GM21737 (cell line): ENCODE results near the gene P4HA2.

Experiments
- ATAC-seq: cut with Tn5 transposase; IDR thresholded peaks from one replicate; pipeline ENCODE4 v1.9.1; 2021; ENCODE audit warnings: mild to moderate bottlenecking, moderate library complexity; ENCODE audit not compliant: unreplicated experiment

P4HA2 gene

DNA sequence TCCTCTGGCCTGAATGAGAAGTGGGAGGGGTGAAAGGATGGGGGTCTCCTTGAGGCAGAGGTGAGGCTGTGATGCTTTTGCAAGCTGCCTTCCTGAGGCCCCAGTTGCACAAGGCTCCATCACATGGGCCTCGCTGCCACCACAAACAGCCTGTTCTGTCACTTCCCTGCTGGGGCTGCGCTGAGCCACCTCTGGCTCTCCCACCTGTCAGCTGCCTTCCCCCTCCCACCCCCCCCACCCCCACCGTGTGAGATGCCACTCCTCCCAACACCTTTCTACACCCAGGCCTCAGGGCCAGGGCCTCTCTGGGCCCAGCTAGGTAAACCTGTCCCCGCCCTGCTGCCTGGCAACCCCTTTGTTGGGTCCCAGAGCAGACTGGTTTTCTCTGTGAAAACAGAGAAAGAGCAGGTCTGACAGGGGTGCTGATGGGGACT is 25.4 kb upstream of the P4HA2 start:
- no peak for ATAC-seq

- ATAC-seq, result no peak
Measured at GRCh38 chr5:132251220-132251725, 23.6 kb upstream of the P4HA2 start.

- ATAC-seq, result no peak
Measured at GRCh38 chr5:132250547-132250946, 22.9 kb upstream of the P4HA2 start.

GRCh38 chr5:132246806-132247205 is 19.2 kb upstream of the P4HA2 start:
- no peak for ATAC-seq

DNA sequence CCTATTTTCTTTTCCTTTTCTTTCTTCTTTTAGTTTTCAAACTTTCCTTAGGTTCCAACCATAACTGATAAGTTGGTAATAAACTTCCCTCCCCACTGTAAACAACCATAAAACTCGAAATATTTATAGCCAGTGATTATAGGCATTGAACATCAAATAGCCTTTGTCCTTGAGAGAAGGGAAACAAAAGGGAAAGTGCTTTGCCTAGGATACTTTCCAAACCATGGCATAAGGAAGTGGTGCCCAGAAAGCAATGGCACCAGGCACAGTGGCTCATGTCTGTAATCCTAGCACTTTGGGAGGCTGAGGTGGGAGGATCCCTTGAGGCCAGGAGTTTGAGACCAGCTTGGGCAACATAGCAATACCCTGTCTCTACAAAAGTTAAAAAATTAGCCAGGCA is 17.9 kb upstream of the P4HA2 start:
- no peak for ATAC-seq

- ATAC-seq, result no peak
Measured at GRCh38 chr5:132243366-132243977, 15.8 kb upstream of the P4HA2 start.

GRCh38 chr5:132239776-132240175 is 12.1 kb upstream of the P4HA2 start:
- ATAC-seq, result no peak

GRCh38 chr5:132238901-132239500 is 11.3 kb upstream of the P4HA2 start:
- ATAC-seq, result no peak

GRCh38 chr5:132238169-132238744 is 10.6 kb upstream of the P4HA2 start:
- peak; percentile 55 for ATAC-seq

GRCh38 chr5:132237670-132238069 is 10.0 kb upstream of the P4HA2 start:
- no peak for ATAC-seq

GRCh38 chr5:132237141-132237540 is 9.5 kb upstream of the P4HA2 start:
- ATAC-seq, result no peak

DNA sequence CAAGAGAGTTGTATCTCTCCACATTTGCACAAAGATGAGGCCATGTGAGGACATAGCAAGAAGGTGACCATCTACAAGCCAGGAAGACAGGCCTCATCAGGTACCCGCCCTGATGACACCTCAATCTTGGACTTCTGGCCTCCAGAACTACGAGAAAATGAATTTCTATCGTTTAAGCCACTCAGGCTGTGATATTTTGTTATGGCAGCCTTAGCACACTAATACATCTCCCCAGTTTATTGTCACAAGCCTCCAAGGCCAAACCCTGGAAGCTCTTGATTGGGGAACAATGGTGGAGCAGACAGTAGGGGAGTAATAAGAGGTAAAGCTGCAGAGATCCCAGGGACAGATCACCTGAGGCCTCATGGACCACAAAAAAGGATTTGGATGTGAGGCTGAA is 7.7 kb upstream of the P4HA2 start:
- no peak for ATAC-seq

- ATAC-seq, result no peak
Measured at GRCh38 chr5:132234684-132235062, 7.0 kb upstream of the P4HA2 start.

GRCh38 chr5:132233811-132234683 is 6.4 kb upstream of the P4HA2 start:
- ATAC-seq, result no peak

DNA sequence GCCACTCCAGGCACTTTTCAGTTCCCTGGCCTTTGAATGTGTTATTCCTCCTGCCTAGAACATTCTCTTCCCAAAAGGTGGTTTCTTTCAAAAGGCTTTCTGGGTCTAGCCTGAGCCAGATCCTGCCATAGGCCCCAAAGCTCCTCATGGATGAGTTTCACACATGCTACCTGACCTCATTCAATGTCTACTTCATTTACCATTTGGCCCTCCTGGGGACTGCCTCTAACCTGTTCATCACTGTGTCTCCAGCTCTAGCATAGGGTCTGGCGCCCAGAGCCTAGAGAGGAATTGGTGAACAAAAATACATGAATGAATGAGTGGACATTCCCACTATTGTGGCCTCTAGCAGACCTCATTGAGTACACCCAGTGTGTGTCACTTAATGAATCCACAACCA is 5.4 kb upstream of the P4HA2 start:
- no peak for ATAC-seq

GRCh38 chr5:132232465-132232864 is 4.8 kb upstream of the P4HA2 start:
- ATAC-seq, result no peak

DNA sequence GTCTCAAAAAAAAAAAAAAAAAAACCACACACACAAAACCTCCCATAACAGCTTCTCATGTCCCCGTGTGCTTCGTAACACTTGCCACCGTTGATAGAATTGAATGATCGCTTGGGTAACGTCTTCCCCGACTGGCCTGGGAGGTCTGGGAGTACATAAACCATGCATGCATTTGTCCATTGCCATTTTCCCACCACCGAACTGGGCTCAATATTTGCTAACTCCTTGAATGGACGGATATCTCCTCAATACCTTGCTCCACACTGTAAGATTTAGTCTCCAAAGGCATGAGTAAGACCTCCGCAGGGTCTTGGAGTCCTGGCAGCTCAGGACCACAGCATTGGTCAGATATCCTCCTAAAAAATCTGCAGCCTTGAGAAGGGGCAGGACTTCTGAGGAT is 3.2 kb upstream of the P4HA2 start:
- no peak for ATAC-seq

GRCh38 chr5:132229236-132229635 is 1.6 kb upstream of the P4HA2 start:
- no peak for ATAC-seq

GRCh38 chr5:132228241-132229035 is 785 bp upstream of the P4HA2 start:
- no peak for ATAC-seq

DNA sequence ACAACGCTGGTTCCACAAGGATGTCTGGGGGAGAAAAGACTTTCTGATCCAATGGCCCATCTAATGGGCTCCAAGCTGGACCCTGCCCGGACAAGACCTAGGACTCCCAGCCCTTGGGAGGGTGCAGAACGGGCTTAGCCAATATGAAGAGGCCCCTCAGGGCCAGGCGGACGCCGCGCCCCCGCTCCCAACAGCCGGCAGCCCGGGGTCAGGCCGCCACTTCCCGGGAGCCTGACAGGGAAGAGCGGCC is 493 bp downstream of the P4HA2 start:
- ATAC-seq, result no peak
